Measurements from ENCODE around the gene RSPH1.

Gene RSPH1

GRCh38 chr21:42443181-42443785, 52.7 kb downstream of the RSPH1 start:
- no peaks in the 10 kb centered on the region for H3K4me1 ChIP-seq (ENCODE audit: insufficient read depth, low read length)
- no peak overlapping the region for H3K27ac ChIP-seq (ENCODE audit: low read depth, low read length)
- WGBS: 90% methylated on average over 15 of the region's 15 CpGs
- H3K9me3 ChIP-seq (ENCODE audit: insufficient read depth, low read depth, low read length): no peaks in the 10 kb centered on the region
- no peak overlapping the region for H3K9ac ChIP-seq (ENCODE audit: low read depth, low read length)
- H3K4me3 ChIP-seq (ENCODE audit: low read length): no peak overlapping the region
- no peaks in the 10 kb centered on the region for H3K27me3 ChIP-seq (ENCODE audit: insufficient read depth, low read length)
- no peaks in the 10 kb centered on the region for H3K36me3 ChIP-seq (ENCODE audit: insufficient read depth, low read length)

GRCh38 chr21:42441963-42442362, 54.1 kb downstream of the RSPH1 start:
- Histone ChIP-seq H3K9me3 (ENCODE audit: insufficient read depth, low read depth, low read length) (0 out of 2 replicates have a peak, but pooled peaks cover under 1% of the 10 kb centered on the region), H3K4me3 (ENCODE audit: low read length) (no peak overlapping the region), H3K27ac (ENCODE audit: low read depth, low read length) (no peak overlapping the region), H3K4me1 (ENCODE audit: insufficient read depth, low read length) (no peaks in the 10 kb centered on the region), H3K36me3 (ENCODE audit: insufficient read depth, low read length) (no peaks in the 10 kb centered on the region), H3K9ac (ENCODE audit: low read depth, low read length) (no peak overlapping the region), H3K27me3 (ENCODE audit: insufficient read depth, low read length) (no peaks in the 10 kb centered on the region)
- WGBS: 86% methylated on average over 6 of the region's 6 CpGs

- no peaks in the 10 kb centered on the region for H3K27me3 ChIP-seq (ENCODE audit: insufficient read depth, low read length)
- no peak overlapping the region for H3K9ac ChIP-seq (ENCODE audit: low read depth, low read length)
- H3K36me3 ChIP-seq (ENCODE audit: insufficient read depth, low read length): no peaks in the 10 kb centered on the region
- no peak overlapping the region for H3K4me3 ChIP-seq (ENCODE audit: low read length)
- 92% methylated on average over 12 of the region's 12 CpGs for WGBS
- no peaks in the 10 kb centered on the region for H3K4me1 ChIP-seq (ENCODE audit: insufficient read depth, low read length)
- no peak overlapping the region for H3K27ac ChIP-seq (ENCODE audit: low read depth, low read length)
- H3K9me3 ChIP-seq (ENCODE audit: insufficient read depth, low read depth, low read length): 0 out of 2 replicates have a peak, but pooled peaks cover 3% of the 10 kb centered on the region
Measured at GRCh38 chr21:42440187-42440792, 55.7 kb downstream of the RSPH1 start.

GRCh38 chr21:42439284-42440186, 56.5 kb downstream of the RSPH1 start:
- no peaks in the 10 kb centered on the region for H3K27me3 ChIP-seq (ENCODE audit: insufficient read depth, low read length)
- no peak overlapping the region for H3K9ac ChIP-seq (ENCODE audit: low read depth, low read length)
- H3K4me3 ChIP-seq (ENCODE audit: low read length): no peak overlapping the region
- no peak overlapping the region for H3K27ac ChIP-seq (ENCODE audit: low read depth, low read length)
- 92% methylated on average over 17 of the region's 17 CpGs for WGBS
- no peaks in the 10 kb centered on the region for H3K36me3 ChIP-seq (ENCODE audit: insufficient read depth, low read length)
- H3K4me1 ChIP-seq (ENCODE audit: insufficient read depth, low read length): no peaks in the 10 kb centered on the region
- 0 out of 2 replicates have a peak, but pooled peaks cover 3% of the 10 kb centered on the region for H3K9me3 ChIP-seq (ENCODE audit: insufficient read depth, low read depth, low read length)

- H3K4me1 ChIP-seq (ENCODE audit: insufficient read depth, low read length): no peaks in the 10 kb centered on the region
- WGBS: 84% methylated on average over 25 of the region's 25 CpGs
- H3K9ac ChIP-seq (ENCODE audit: low read depth, low read length): no peak overlapping the region
- no peak overlapping the region for H3K27ac ChIP-seq (ENCODE audit: low read depth, low read length)
- H3K36me3 ChIP-seq (ENCODE audit: insufficient read depth, low read length): no peaks in the 10 kb centered on the region
- 0 out of 2 replicates have a peak, but pooled peaks cover 3% of the 10 kb centered on the region for H3K9me3 ChIP-seq (ENCODE audit: insufficient read depth, low read depth, low read length)
- no peaks in the 10 kb centered on the region for H3K27me3 ChIP-seq (ENCODE audit: insufficient read depth, low read length)
- H3K4me3 ChIP-seq (ENCODE audit: low read length): no peak overlapping the region
Measured at GRCh38 chr21:42438316-42439205, 57.5 kb downstream of the RSPH1 start.

GRCh38 chr21:42437786-42438185, 58.2 kb downstream of the RSPH1 start:
- Histone ChIP-seq H3K27me3 (ENCODE audit: insufficient read depth, low read length) (no peaks in the 10 kb centered on the region), H3K36me3 (ENCODE audit: insufficient read depth, low read length) (no peaks in the 10 kb centered on the region), H3K9me3 (ENCODE audit: insufficient read depth, low read depth, low read length) (peaks cover 3% of the 10 kb centered on the region; the same call in 1 of the 2 replicates), H3K4me1 (ENCODE audit: insufficient read depth, low read length) (no peaks in the 10 kb centered on the region), H3K9ac (ENCODE audit: low read depth, low read length) (no peak overlapping the region), H3K4me3 (ENCODE audit: low read length) (no peak overlapping the region), H3K27ac (ENCODE audit: low read depth, low read length) (no peak overlapping the region)
- WGBS: 57% methylated on average over 8 of the region's 8 CpGs

GRCh38 chr21:42436914-42437313, 59.1 kb downstream of the RSPH1 start:
- Histone ChIP-seq H3K9me3 (ENCODE audit: insufficient read depth, low read depth, low read length) (peaks cover 6% of the 10 kb centered on the region), H3K4me3 (ENCODE audit: low read length) (no peak overlapping the region), H3K9ac (ENCODE audit: low read depth, low read length) (no peak overlapping the region), H3K4me1 (ENCODE audit: insufficient read depth, low read length) (no peaks in the 10 kb centered on the region), H3K27me3 (ENCODE audit: insufficient read depth, low read length) (no peaks in the 10 kb centered on the region), H3K36me3 (ENCODE audit: insufficient read depth, low read length) (no peaks in the 10 kb centered on the region), H3K27ac (ENCODE audit: low read depth, low read length) (no peak overlapping the region)

GRCh38 chr21:42435833-42436232, 60.2 kb downstream of the RSPH1 start:
- peaks cover 6% of the 10 kb centered on the region for H3K9me3 ChIP-seq (ENCODE audit: insufficient read depth, low read depth, low read length)
- H3K36me3 ChIP-seq (ENCODE audit: insufficient read depth, low read length): no peaks in the 10 kb centered on the region
- H3K27me3 ChIP-seq (ENCODE audit: insufficient read depth, low read length): no peaks in the 10 kb centered on the region
- H3K9ac ChIP-seq (ENCODE audit: low read depth, low read length): no peak overlapping the region
- no peak overlapping the region for H3K27ac ChIP-seq (ENCODE audit: low read depth, low read length)
- H3K4me1 ChIP-seq (ENCODE audit: insufficient read depth, low read length): no peaks in the 10 kb centered on the region
- no peak overlapping the region for H3K4me3 ChIP-seq (ENCODE audit: low read length)

GRCh38 chr21:42435401-42435800, 60.6 kb downstream of the RSPH1 start:
- Histone ChIP-seq H3K27me3 (ENCODE audit: insufficient read depth, low read length) (no peaks in the 10 kb centered on the region), H3K9ac (ENCODE audit: low read depth, low read length) (no peak overlapping the region), H3K27ac (ENCODE audit: low read depth, low read length) (no peak overlapping the region), H3K36me3 (ENCODE audit: insufficient read depth, low read length) (no peaks in the 10 kb centered on the region), H3K4me1 (ENCODE audit: insufficient read depth, low read length) (no peaks in the 10 kb centered on the region), H3K4me3 (ENCODE audit: low read length) (no peak overlapping the region), H3K9me3 (ENCODE audit: insufficient read depth, low read depth, low read length) (peaks cover 6% of the 10 kb centered on the region)
- 79% methylated on average over 4 of the region's 4 CpGs for WGBS

- Histone ChIP-seq H3K36me3 (ENCODE audit: insufficient read depth, low read length) (no peaks in the 10 kb centered on the region), H3K27ac (ENCODE audit: low read depth, low read length) (no peak overlapping the region), H3K9ac (ENCODE audit: low read depth, low read length) (no peak overlapping the region), H3K27me3 (ENCODE audit: insufficient read depth, low read length) (no peaks in the 10 kb centered on the region), H3K4me3 (ENCODE audit: low read length) (no peak overlapping the region), H3K4me1 (ENCODE audit: insufficient read depth, low read length) (no peaks in the 10 kb centered on the region), H3K9me3 (ENCODE audit: insufficient read depth, low read depth, low read length) (peaks cover 6% of the 10 kb centered on the region)
- 87% methylated on average over 3 of the region's 3 CpGs for WGBS
Measured at GRCh38 chr21:42434884-42435283, 61.1 kb downstream of the RSPH1 start.

Data from HUES64 (cell line).